NCI-H1694 treated with DMSO at 0.1 percent for 48 hours (cell line): ENCODE data around the gene FOLR2.
A peak's percentile ranks its signal among the peaks of the same experiment; 100 is the strongest.
"Not testable (repeated sequence)": the region's sequence is repeated elsewhere in the genome, so short reads cannot be mapped to it uniquely, and the experiment has no call there.

ENCODE experiments used
- DNase-seq: peaks from one replicate; lab custom pipeline; 2025; lab: John Stamatoyannopoulos, UW

The FOLR2 gene

GRCh38 chr11:72240461-72241290 is 24.1 kb downstream of the FOLR2 start:
- peak; percentile 34 for DNase-seq

GRCh38 chr11:72241291-72241781 is 24.7 kb downstream of the FOLR2 start:
- DNase-seq = no peak

- DNase-seq = no peak
These were observed 25.5 kb downstream of the FOLR2 start for GRCh38 chr11:72242141-72242540.

GRCh38 chr11:72243173-72244059 is 26.8 kb downstream of the FOLR2 start:
- no peak for DNase-seq

- DNase-seq = no peak
These were observed 27.4 kb downstream of the FOLR2 start, which contains the start of gene PHOX2A for GRCh38 chr11:72244060-72244360. PHOX2A (minus strand) TSS chr11:72244176; CDS start chr11:72244004, 172 bp downstream.

GRCh38 chr11:72244361-72245262 is 28.0 kb downstream of the FOLR2 start:
- DNase-seq = no peak

GRCh38 chr11:72245263-72245816 is 28.7 kb downstream of the FOLR2 start:
- DNase-seq = no peak

GRCh38 chr11:72247584-72247983 is 31.0 kb downstream of the FOLR2 start:
- no peak for DNase-seq

- DNase-seq = no peak
These were observed 33.4 kb downstream of the FOLR2 start for GRCh38 chr11:72249961-72250360.

- DNase-seq = no peak
These were observed 34.3 kb downstream of the FOLR2 start for GRCh38 chr11:72250661-72251464.

- DNase-seq = no peak
These were observed 35.0 kb downstream of the FOLR2 start for GRCh38 chr11:72251614-72252013.

- DNase-seq = no peak
These were observed 36.8 kb downstream of the FOLR2 start for GRCh38 chr11:72253392-72253791.

- no peak for DNase-seq
These were observed 37.9 kb downstream of the FOLR2 start for GRCh38 chr11:72254299-72254993.

GRCh38 chr11:72257570-72257969 is 41.0 kb downstream of the FOLR2 start:
- DNase-seq = no peak

GRCh38 chr11:72259490-72259889 is 42.9 kb downstream of the FOLR2 start:
- DNase-seq = no peak

GRCh38 chr11:72260574-72260973 is 44.0 kb downstream of the FOLR2 start:
- no peak for DNase-seq

GRCh38 chr11:72263361-72263760 is 46.8 kb downstream of the FOLR2 start:
- DNase-seq = no peak

GRCh38 chr11:72265951-72266350 is 49.4 kb downstream of the FOLR2 start:
- no peak for DNase-seq

GRCh38 chr11:72266960-72267359 is 50.4 kb downstream of the FOLR2 start:
- not testable (repeated sequence) for DNase-seq
